ENCODE data around the gene CECR2. TPM values are rescaled to one million over a fixed set of nuclear protein-coding genes. Genes with fewer than 3 reads are reported as not detected.

Gene CECR2
- total and polyA plus RNA-seq, 10 of the 15 experiments (the other 5 are each of a cell fraction or from before 2014, with no cell fraction given) = 0.01 to 0.08 (median 0.01) TPM; not detected in 7

DNA sequence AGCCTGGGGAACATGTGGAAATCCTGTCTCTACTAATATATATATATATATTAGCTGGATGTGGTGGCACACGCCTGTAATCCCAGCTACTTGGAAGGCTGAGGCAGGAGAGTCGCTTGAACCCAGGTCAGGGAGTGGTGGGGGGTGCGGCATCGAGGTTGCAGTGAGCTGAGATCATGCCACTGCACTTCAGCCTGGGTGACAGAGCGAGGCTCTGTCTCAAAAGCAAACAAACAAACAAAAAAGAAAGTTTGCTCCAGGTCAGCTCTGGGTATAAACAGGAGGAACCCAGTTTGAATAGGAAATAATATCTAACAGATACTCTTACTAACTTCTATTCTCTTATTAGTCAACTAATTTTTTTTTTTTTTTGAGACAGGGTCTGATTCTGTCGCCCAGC, 34.3 kb upstream of the CECR2 start:
- no peak overlapping the region for H3K4me3 ChIP-seq
- POLR2A ChIA-PET = no interaction called here
- WGBS (ENCODE audit: insufficient coverage, insufficient replicate concordance, low lambda C conversion rate, missing lambda C conversion rate) = 45% methylated on average over 6 of the region's 6 CpGs

More for the DNA sequence above, 34.3 kb upstream of the CECR2 start:
- Histone ChIP-seq H3K27me3 (replicated peaks in 1 of 2; ENCODE audit: control insufficient read depth in 2 of 2, insufficient read depth in 2 of 2, low read length in 1 of 2) (no peaks in the 10 kb centered on the region; a peak in 1 of 4 replicates), H3K4me2 (ENCODE audit: control insufficient read depth, insufficient read depth) (no peak overlapping the region), H3K9me3 (replicated peaks; ENCODE audit: control insufficient read depth, insufficient read depth, low read length) (no peaks in the 10 kb centered on the region), H3K79me2 (ENCODE audit: control insufficient read depth, insufficient read depth, low read length) (no peaks in the 10 kb centered on the region), H2AFZ (ENCODE audit: control insufficient read depth, low read depth, low read length) (no peak overlapping the region), H3K36me3 (ENCODE audit: control insufficient read depth in 2 of 2, insufficient read depth in 2 of 2, low read length in 1 of 2) (no peaks in the 10 kb centered on the region), H4K20me1 (ENCODE audit: control insufficient read depth, insufficient read depth) (no peaks in the 10 kb centered on the region), H3K27ac (ENCODE audit: control insufficient read depth, insufficient read depth) (no peak overlapping the region), H3K4me1 (ENCODE audit: control insufficient read depth, insufficient read depth, low read length) (no peaks in the 10 kb centered on the region), H3K9ac (ENCODE audit: control insufficient read depth, insufficient read depth, low read length) (no peak overlapping the region)
- RAD21 ChIA-PET (ENCODE audit: unreplicated experiment) = interaction anchor here (0.7 to 1.0 kb wide), 2 partner anchors 163 to 169 kb away, joined by 3 read pairs; no protein-coding TSS in a partner anchor
- intact Hi-C loops (cut with micrococcal nuclease; ENCODE audit: unreplicated experiment) = no loop called here
- CTCF ChIA-PET = interaction anchor here (1.5 to 1.9 kb wide), 2 partner anchors 129 to 167 kb away, joined by 4 to 6 read pairs; no protein-coding TSS in a partner anchor
- no peak for DNase-seq (ENCODE audit: low read depth, low spot score)
- no peak for FAIRE-seq
- SMC1A ChIA-PET (ENCODE audit: uncharacterized antibody, unreplicated experiment) = no interaction called here
- TF ChIP-seq MEF2B (IDR thresholded peaks at IDR 0.05; ENCODE audit: partially characterized antibody, poor library complexity, severe bottlenecking) (no peak), DPF2 (IDR thresholded peaks at IDR 0.05) (no peak), MEF2A (IDR thresholded peaks at IDR 0.05; ENCODE audit: insufficient read depth, low read depth, low read length) (no peak), BACH1 (IDR thresholded peaks at IDR 0.05; ENCODE audit: borderline replicate concordance) (no peak), SMARCA5 (IDR thresholded peaks at IDR 0.05) (no peak), EP300 (IDR thresholded peaks at IDR 0.05; ENCODE audit: borderline replicate concordance in 1 of 2, control insufficient read depth in 1 of 2, low read depth in 2 of 2, low read length in 2 of 2) (no peak), FOXK2 (IDR thresholded peaks at IDR 0.05) (no peak), POLR2AphosphoS5 (IDR thresholded peaks at IDR 0.05; ENCODE audit: low read length) (no peak), RFX5 (IDR thresholded peaks at IDR 0.05; ENCODE audit: low read depth, low read length) (no peak), MAX (IDR thresholded peaks at IDR 0.05; ENCODE audit: low read depth, low read length) (no peak), POLR2AphosphoS2 (IDR thresholded peaks at IDR 0.05; ENCODE audit: low read depth, low read length) (no peak), PRDM15 (CRISPR knock-in tag; IDR thresholded peaks at IDR 0.05) (no peak), MTA2 (IDR thresholded peaks at IDR 0.05; ENCODE audit: low read depth) (no peak), SREBF2 (IDR thresholded peaks at IDR 0.05; ENCODE audit: low read length) (no peak)
- TF ChIP-seq, protein P1, sequence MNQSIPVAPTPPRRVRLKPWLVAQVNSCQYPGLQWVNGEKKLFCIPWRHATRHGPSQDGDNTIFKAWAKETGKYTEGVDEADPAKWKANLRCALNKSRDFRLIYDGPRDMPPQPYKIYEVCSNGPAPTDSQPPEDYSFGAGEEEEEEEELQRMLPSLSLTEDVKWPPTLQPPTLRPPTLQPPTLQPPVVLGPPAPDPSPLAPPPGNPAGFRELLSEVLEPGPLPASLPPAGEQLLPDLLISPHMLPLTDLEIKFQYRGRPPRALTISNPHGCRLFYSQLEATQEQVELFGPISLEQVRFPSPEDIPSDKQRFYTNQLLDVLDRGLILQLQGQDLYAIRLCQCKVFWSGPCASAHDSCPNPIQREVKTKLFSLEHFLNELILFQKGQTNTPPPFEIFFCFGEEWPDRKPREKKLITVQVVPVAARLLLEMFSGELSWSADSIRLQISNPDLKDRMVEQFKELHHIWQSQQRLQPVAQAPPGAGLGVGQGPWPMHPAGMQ (IDR thresholded peaks at IDR 0.05; ENCODE audit: borderline replicate concordance) = no peak
- TF ChIP-seq, protein P2, sequence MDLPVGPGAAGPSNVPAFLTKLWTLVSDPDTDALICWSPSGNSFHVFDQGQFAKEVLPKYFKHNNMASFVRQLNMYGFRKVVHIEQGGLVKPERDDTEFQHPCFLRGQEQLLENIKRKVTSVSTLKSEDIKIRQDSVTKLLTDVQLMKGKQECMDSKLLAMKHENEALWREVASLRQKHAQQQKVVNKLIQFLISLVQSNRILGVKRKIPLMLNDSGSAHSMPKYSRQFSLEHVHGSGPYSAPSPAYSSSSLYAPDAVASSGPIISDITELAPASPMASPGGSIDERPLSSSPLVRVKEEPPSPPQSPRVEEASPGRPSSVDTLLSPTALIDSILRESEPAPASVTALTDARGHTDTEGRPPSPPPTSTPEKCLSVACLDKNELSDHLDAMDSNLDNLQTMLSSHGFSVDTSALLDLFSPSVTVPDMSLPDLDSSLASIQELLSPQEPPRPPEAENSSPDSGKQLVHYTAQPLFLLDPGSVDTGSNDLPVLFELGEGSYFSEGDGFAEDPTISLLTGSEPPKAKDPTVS (IDR thresholded peaks at IDR 0.05; ENCODE audit: low read depth, low read length) = no peak
- TF ChIP-seq, protein P3, sequence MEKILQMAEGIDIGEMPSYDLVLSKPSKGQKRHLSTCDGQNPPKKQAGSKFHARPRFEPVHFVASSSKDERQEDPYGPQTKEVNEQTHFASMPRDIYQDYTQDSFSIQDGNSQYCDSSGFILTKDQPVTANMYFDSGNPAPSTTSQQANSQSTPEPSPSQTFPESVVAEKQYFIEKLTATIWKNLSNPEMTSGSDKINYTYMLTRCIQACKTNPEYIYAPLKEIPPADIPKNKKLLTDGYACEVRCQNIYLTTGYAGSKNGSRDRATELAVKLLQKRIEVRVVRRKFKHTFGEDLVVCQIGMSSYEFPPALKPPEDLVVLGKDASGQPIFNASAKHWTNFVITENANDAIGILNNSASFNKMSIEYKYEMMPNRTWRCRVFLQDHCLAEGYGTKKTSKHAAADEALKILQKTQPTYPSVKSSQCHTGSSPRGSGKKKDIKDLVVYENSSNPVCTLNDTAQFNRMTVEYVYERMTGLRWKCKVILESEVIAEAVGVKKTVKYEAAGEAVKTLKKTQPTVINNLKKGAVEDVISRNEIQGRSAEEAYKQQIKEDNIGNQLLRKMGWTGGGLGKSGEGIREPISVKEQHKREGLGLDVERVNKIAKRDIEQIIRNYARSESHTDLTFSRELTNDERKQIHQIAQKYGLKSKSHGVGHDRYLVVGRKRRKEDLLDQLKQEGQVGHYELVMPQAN (conservative IDR thresholded peaks at IDR 0.05) = no peak
- ATAC-seq = no peak
- in situ Hi-C loops (cut with MboI) = no loop called here
- BruUV-seq (replicated peaks) = no TSS peak
